ENCODE measurements around the gene SPRR2E.
"Not testable (repeated sequence)": the region's sequence is repeated elsewhere in the genome, so short reads cannot be mapped to it uniquely, and the experiment has no call there.

Gene SPRR2E

DNA sequence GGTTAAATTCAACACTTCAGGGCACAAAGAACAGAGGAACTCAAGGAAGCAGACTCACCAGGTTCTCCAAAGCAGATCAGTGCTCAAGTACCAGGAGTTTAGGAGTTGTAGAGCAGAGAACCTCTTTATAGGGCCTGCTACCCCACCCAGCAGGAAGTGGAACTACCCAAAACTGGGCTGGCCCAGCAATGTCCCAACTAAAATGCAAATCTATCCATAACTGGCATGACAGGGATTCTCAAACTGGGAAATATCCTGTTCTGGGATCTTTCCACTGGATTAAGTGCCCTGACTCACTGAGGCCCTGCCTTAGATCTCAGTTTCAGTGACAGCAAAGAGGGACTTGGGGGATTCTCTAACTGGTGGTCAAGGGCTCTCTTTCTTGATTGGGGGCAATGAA is at the start of gene SPRR2E:
SPRR2E (minus strand) TSS at position 101 of the 400 bp plus-strand sequence. CDS start 775 bp downstream, outside the sequence.
- DNase-seq: no peak

DNA sequence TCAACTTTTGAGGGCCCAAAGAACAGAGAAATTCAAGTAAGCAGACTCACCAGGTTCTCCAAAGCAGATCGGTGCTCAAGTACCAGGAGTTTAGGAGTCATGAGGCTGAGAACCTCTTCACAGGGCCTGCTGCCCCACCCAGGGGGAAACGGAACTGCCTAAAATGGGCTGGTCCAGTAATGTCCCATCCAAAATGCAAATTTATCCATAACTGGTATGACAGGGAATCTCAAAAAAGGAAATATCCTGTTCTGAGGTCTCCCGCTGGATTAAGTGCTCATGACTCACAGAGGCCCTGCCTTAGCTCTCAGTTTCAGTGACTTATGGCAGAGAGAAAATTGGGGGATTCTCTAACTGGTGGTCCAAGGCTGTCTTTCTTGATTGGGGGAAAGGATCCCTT is 47.1 kb upstream of the SPRR2E start:
- no peak for DNase-seq

DNA sequence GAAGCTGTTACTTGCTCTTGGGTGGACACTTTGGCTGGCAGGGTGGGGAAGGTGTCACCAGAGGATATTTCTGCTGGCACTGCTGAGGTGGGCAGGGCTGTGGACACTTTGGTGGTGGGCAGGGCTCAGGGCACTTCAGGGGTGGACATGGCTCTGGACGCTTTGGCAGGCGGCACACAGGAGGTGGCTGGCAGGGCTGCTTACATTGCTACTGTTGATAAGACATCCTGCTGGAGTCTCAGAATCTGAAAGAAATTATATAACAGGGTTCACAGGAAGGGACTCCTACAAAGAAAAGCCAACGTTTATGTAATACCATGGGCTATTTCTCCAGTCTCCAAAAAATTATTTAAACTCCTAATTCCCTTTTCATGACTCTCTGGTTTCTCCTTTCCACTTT is 46.2 kb upstream of the SPRR2E start:
- no peak for DNase-seq

DNA sequence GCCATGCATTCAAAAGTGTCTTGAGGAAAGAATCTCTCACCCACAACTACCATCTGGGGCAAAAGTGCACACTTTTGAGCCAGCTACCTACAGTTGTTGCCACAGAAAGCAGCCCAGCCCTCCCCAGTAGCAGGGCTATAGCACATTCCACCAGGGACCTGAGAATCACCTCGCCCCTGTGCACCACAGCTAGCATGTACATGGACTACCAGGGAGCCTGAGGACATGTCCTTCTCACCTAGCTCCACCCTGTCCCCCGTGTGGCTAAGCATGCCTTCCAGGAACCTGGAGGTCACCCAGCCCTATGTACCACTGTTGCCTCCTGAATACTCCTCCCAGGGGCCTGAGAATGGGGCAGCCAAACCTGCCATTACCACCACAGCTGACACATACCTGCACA is 39.4 kb upstream of the SPRR2E start:
- DNase-seq: no peak

DNA sequence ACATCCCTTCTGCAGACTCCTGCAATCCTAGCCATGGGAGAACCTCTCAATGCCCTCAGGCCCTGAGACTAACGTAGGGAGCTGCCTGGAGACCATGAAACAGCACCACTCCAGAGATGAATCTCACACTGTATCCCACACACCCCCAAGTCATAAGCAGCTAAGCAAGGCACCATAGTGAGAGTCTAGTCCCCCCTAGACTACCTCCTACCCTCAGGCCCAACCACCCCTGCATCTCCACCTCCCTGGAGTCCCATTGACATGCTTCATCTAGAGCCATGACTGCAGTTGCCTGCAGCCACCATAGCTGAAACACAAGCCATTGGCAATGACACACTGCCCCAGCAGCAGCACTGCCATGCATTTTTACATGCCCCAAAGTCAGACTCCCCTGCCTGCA is 38.9 kb upstream of the SPRR2E start:
- no peak for DNase-seq

DNA sequence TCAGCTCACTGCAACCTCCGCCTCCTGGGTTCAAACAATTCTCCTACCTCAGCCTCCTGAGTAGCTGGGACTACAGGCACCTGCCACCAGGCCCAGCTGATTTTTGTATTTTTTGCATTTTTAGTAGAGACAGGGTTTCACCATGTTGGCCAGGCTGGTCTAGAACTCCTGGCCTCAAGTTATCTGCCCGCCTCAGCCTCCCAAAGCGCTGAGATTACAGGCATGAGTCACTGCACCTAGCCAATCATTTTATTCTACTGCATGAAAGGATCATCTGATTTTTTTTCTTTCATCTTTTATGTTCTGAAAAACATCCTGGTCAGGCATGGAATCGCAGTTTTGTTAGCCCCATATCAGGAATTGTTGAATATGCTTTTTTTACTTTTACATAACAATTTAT is 34.4 kb upstream of the SPRR2E start:
- DNase-seq: not testable (repeated sequence)

DNA sequence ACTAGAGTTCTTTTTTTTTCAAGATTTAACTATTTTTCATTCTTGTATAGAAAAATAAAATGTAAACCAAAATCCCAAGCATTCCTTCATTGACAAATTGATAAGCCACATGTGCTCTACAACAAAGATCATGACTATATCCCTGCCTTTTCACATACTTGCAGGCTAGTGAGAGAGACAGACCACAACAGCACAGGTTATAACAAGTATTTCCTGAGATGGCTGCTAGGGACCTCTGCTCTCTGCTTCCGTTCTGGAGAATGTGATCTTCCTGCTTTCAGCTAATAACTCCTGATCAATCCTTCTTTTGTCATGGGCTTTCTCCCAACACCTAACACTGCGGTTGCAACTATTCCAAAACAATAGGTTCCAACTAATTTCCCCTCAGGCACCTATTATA is 33.0 kb upstream of the SPRR2E start:
- DNase-seq: no peak

DNA sequence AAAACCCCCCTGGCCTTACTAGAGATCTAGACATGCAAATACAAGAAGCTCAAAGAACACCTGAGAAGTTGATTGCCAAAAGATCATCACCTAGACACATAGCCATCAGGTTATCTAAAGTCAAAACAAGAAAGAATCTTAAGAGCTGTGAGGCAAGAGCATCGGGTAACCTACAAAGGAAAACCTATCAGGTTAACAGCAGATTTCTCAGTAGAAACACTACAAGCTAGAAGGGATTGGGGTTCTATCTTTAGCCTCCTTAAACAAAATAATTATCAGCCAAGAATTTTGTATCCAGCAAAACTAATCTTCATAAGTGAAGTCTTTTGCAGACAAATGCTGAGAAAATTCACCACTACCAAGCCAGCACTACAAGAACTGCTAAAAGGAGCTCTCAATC is 31.2 kb upstream of the SPRR2E start:
- no peak for DNase-seq

DNA sequence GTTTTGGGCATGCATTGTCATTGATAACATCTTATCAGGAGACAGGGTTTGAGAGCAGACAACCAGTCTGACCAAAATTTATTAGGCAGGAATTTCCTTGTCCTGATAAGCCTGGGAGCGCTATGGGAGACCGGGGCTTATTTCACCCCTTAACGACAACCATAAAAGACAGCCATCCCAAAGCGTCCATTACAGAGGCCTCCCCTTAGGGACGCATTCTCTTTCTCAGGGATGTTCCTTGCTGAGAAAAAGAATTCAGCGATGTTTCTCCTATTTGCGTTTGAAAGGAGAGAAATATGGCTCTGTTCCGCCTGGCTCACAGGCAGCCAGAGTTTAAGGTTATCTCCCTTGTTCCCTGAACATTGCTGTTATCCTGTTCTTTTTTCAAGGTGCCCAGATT is 29.5 kb upstream of the SPRR2E start:
- not testable (repeated sequence) for DNase-seq

DNA sequence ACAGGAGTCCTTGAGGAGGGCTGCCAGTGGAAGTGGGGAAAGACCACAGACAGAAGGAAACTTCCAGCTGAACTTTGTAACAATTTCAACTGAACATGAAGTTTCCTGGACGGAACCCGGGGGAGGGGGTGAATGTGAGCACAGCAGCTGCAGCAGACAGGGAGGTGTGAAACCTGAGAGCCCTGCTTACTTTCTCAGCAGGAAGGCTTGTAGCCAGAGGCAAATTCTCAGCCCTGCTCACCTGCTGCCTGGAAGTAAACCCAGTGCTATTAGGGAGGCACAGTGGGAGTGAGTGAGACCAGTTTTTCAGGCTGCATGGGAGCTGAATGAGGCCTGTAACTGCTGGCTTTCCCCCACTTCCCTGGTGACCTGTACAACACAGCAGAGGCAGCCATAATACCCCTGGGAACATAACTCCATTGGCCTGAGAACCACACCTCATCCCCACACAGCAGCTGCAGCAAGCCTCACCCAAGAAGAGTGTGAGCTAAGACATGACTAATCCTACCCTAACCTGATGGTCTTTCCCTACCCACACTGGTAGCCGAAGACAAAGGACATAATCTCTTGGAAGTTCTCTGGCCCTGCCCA is 28.6 kb upstream of the SPRR2E start:
- DNase-seq: no peak

DNA sequence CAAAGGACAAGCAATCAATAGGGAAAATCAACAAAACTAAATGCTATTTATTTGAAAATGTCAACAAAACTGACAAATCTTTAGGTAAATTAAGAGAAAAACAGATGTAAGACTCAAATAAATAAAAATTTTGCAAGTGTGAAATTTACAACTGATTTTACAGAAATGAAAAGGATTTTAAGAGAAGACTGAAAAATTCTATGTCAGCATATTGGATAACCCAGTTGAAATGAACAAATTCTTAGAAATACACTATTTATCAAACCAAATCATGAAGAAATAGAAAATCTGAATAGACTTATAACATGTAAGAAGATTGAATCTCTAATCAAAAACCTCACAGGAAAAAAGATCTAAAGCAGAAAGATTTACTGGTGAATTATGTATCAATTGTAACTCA is 26.6 kb upstream of the SPRR2E start:
- no peak for DNase-seq

DNA sequence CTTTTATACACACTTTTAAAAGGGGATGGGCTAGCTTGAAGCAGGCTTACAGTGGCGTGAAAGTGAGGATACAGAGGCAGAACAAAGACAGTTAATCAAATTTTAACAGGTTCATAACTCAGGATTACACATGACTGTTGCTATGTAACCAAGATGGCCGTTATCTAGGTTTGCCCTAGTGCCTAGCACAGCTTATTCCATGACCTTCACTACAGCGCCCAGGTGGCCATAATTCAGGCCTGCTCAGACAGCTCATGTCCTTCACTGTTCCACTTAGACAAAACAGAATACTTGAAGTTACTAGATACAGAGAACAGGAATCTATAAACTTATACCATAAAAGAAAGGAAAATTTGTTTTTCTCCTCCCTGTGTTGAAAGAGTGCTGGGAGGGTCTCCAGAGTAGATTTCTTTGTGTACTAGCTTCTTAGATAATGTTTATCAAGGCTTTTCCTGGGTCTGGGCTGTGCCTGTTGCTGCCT is 25.2 kb upstream of the SPRR2E start:
- DNase-seq: no peak

DNA sequence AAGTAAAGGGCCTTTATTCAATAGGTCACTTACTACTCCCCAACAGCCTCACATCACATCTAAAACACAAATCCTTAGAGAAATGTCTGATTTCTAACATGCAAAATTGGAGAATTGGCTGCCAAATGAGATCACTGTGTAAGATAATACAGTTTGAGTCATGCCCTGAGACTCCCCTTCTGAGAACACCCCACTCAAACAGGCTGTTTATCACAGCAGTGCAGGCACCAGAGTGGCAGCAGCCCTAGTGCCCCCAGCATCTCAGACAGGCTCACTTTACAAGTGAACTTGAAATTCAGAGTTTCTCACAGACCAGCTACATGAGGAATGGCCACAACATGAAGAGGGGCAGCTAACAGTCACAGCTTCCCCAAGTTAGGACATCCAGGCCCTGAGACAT is 20.9 kb upstream of the SPRR2E start:
- DNase-seq: not testable (repeated sequence)

DNA sequence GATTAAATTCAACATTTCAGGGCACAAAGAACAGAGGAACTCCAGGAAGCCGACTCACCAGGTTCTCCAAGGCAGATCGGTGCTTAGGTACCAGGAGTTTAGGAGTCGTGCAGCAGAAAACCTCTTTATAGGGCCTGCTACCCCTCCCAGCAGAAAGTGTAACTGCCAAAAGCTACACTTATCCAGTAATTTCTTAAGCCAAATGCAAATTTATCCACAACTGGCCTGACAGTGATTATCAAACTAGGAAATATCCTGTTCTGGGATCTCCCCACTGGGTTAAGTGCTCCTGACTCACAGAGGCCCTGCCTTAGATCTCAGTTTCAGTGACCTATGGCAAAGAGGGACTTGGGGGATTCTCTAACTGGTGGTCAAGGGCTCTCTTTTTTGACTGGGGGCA is 19.1 kb upstream of the SPRR2E start, which contains the start of gene SPRR2F:
SPRR2F (minus strand) TSS at position 101 of the 400 bp plus-strand sequence. CDS start 783 bp downstream, outside the sequence.
- no peak for DNase-seq

DNA sequence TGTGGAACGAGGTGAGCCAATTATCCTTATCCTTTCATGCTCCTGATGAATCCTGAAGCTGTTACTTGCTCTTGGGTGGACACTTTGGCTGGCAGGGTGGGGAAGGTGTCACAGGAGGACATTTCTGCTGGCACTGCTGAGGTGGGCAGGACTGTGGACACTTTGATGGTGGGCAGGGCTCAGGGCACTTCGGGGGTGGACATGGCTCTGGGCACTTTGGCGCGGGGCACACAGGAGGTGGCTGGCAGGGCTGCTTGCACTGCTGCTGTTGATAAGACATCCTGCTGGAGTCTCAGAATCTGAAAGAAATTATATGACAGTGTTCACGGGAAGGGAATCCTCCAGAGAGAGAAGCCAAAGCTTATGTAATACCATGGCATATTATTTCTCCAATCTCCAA is 18.1 kb upstream of the SPRR2E start:
- DNase-seq: not testable (repeated sequence)

DNA sequence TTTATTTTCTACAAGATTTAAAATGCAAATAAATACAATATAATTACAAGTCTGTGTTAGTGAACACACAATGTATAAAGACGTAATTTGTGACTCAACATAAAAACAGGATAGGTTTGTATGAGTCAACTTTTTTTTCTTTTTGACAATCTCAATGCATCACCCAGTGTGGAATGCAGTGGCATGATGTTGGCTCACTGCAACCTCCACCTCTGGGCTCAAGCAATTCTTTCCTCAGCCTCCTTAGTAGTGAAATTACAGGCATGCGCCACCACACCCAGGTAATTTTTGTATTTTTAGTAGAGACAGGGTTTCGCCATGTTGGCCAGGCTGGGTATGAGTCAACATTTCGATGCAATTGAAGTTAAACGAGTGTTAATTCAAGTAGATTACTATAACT is 5.9 kb upstream of the SPRR2E start:
- DNase-seq: no peak

DNA sequence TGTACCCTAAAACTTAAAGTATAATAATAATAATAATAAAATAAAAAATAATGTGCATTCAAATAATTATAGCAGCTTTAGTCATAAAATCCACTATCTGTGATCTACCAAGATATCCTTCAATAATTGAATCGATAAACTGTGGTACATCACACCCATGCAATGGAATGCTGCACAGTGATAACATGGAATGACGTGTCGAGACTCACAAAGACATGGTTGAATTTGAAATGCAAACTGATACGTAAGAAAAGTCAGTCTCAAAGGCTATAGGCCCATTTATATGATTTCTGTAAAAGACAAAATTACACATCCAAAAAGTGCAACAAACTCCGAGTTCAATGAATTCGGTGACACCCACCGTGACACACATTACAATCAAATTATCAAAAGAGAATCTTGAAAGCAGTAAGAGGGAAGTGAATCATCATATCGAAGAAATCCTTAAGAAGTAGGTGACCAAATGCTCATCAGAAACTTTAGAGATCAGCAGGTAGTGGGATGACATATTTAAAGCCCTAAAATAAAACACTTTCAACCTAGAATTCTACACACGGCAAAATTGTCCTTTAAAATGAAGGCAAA is 5.2 kb upstream of the SPRR2E start:
- DNase-seq: no peak

DNA sequence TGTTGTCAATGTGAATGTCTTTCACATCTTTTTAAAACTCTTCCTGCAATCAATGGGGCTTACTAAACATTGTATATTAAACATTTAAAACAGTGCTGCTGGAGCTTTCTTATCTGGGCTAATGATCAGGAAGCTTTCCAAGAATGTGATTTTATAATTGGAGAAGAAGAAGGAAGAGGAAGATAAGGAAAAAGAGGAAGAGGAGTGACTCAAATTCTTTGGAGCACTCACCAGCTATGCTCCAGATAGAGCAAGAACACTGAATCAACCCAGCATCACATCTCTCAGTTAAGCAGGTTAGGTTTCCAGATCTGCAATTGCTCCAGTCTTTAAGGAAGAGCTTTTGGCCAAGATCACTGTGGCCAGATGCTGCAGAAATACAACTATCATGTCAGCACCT is 1.4 kb upstream of the SPRR2E start:
- DNase-seq: no peak

DNA sequence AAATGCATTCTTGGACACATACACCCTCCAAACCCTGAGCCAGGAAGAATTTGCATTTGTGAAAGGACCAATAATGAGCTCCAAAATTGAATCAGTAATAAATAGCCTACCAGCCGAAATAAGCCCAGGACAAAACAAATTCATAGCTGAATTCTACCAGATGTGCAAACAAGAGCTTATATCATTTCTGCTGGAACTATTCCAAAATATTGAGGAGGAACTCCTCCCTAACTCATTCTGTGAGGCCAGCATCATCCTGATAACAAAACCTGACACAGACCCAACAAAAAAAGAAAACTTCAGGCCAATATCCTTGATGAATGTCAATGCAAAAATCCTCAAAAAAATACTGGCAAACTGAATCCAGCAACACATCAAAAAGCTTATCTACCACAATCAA is 6.7 kb downstream of the SPRR2E start:
- DNase-seq: no peak

DNA sequence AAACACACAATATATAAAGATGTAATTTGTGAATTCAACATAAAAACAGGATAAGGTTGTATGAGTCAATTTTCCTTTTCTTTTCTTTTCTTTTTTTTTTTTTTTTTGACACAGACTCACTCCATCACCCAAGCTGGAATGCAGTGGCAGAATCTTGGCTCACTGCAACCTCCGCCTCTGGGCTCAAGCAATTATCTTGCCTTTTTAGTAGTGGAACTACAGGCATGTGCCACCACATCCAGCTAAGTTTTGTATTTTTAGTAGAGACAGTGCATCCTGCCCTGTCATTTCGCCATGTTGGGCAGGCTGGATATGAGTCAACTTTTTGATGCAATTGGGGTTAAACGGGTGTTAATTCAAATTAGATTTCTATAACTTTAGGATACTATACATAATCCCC is 12.6 kb downstream of the SPRR2E start:
- no peak for DNase-seq

DNA sequence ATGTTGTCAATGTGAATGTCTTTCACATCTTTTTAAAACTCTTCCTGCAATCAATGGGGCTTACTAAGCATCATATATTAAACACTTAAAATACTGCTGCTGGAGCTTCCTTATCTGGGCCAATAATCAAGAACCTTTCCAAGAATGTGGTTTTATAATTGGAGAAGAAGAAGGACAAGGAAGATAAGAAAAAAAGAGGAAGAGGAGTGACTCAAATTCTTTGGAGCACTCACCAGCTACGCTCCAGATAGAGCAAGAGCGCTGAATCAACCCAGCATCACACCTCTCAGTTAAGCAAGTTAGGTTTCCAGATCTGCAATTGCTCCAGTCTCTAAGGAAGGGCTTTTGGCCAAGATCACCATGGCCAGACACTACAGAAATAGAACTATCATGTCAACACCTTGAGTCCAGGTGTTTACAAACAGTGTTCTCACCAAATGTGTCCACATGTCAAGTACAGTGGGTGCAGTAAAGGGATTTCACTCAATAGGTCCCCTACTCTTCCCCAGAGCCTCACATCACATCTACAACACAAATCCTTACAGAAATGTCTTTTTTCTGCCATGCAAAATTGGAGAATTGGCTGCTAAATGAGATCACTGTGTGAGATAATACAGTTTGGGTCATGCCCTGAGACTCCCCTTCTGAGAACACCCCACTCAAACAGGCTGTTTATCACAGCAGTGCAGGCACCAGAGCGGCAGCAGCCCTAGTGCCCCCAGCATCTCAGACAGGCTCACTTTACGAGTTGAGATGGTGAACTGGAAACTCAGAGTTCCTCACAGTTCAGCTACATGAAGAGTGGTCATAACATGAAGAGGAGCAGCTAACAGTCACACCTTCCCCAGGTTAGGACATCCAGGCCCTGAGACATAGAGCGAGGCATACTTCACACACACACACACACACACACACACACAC is 21.3 kb downstream of the SPRR2E start:
- DNase-seq: no peak

DNA sequence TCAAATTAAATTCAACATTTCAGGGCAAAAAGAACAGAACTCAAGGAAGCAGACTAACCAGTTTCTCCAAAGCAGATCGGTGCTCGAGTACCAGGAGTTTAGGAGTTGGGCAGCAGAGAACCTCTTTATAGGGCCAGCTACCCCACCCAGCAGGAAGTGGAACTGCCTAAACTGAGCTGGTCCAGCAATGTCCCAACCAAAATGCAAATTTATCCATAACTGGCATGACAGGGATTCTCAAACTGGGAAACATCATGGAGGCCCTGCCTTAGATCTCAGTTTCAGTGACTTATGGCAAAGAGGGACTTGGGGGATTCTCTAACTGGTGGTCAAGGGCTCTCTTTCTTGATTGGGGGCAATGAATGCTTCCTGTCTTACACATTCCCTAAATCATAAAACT is 22.8 kb downstream of the SPRR2E start, which contains the start of gene SPRR2B:
SPRR2B (minus strand) TSS at position 101 of the 400 bp plus-strand sequence. CDS start 772 bp downstream, outside the sequence.
- no peak for DNase-seq

DNA sequence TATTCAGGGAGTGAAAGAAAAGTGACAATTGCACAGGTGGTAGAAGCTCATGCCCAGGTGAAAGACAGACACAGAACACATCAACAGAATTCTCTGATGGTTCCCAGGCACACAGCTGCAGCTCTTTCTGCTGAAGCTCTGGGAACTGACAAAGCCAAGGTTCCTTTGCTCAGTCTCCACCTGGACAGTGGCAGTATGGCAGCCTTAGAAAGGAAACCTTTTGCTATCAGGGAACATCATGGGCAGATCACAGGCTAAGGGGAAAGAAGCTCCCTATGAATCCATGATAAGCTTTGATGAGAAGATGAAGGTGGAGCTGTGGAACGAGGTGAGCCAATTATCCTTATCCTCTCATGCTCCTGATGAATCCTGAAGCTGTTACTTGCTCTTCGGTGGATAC is 24.1 kb downstream of the SPRR2E start:
- DNase-seq: no peak

Data from activated effector memory CD4-positive, alpha-beta T cell treated with Interleukin-2 at 50 U/mL for 16 hours (primary cell).